ENCODE results near the gene NAA80. TPM values are rescaled to one million over a fixed set of nuclear protein-coding genes. Genes with fewer than 3 reads are reported as not detected.

NAA80 gene
- total RNA-seq, 1 donor from 2014 or later = 1.3 TPM

GRCh38 chr3:50246517-50246954, 52.7 kb downstream of the NAA80 start:
- FAIRE-seq (no peak), DNase-seq (ENCODE audit: low read depth) (peak; percentile 95)
- TF ChIP-seq CTCF (IDR thresholded peaks at IDR 0.05; ENCODE audit: insufficient read depth, low read length, severe bottlenecking) = no peak
- Histone ChIP-seq H3K4me3 (ENCODE audit: low read depth, low read length) (no peak overlapping the region), H3K27me3 (ENCODE audit: control insufficient read depth, insufficient read depth, low read length) (no peaks in the 10 kb centered on the region), H3K36me3 (ENCODE audit: control insufficient read depth, insufficient read depth, low read length) (peaks cover 9% of the 10 kb centered on the region)

Other genes starting within 250 kb of the NAA80 start
- gene RBM5, start 210.5 kb downstream of the NAA80 start, total RNA-seq = 80.3 and 129 TPM in 2 replicates
- 35.5 and 76.0 TPM in 2 replicates for gene SEMA3F, start 144.1 kb downstream of the NAA80 start, total RNA-seq
- gene GNAT1, start 107.8 kb downstream of the NAA80 start, total RNA-seq = 0.26 TPM in 1 of 2 replicates, not detected in the other
- gene SLC38A3, start 94.1 kb downstream of the NAA80 start, total RNA-seq = not detected in 2 replicates
- 97.9 and 129 TPM in 2 replicates for gene GNAI2, start 63.2 kb downstream of the NAA80 start, total RNA-seq
- gene SEMA3B, start 30.3 kb downstream of the NAA80 start, total RNA-seq = 2.3 and 7.1 TPM in 2 replicates
- gene LSMEM2, start 20.3 kb downstream of the NAA80 start, total RNA-seq = under 0.01 TPM in 1 of 2 replicates, not detected in the other
- gene IFRD2, start 7.0 kb downstream of the NAA80 start, total RNA-seq = 104 and 177 TPM in 2 replicates
- 6.6 and 6.8 TPM in 2 replicates for gene HYAL3, start within 50 bp of the NAA80 start, total RNA-seq
- gene HYAL1, start 4.2 kb upstream of the NAA80 start, total RNA-seq = 7.1 and 8.3 TPM in 2 replicates
- 55.0 and 63.0 TPM in 2 replicates for gene HYAL2, start 23.3 kb upstream of the NAA80 start, total RNA-seq
- gene TUSC2, start 28.8 kb upstream of the NAA80 start, total RNA-seq = 21.9 and 23.3 TPM in 2 replicates
- 15.5 and 25.5 TPM in 2 replicates for gene RASSF1, start 41.4 kb upstream of the NAA80 start, total RNA-seq
- gene ZMYND10, start 46.3 kb upstream of the NAA80 start, total RNA-seq = 0.13 and 0.53 TPM in 2 replicates
- 11.0 and 17.1 TPM in 2 replicates for gene NPRL2, start 51.4 kb upstream of the NAA80 start, total RNA-seq
- 18.9 and 22.1 TPM in 2 replicates for gene CYB561D2, start 51.5 kb upstream of the NAA80 start, total RNA-seq
- gene TMEM115, start 60.1 kb upstream of the NAA80 start, total RNA-seq = 19.7 and 22.8 TPM in 2 replicates
- gene CACNA2D2, start 204.2 kb upstream of the NAA80 start, total RNA-seq = not detected in 2 replicates

All from bronchial epithelial cell (primary cell).